ENCODE data around the gene ZMYM1.

DNA sequence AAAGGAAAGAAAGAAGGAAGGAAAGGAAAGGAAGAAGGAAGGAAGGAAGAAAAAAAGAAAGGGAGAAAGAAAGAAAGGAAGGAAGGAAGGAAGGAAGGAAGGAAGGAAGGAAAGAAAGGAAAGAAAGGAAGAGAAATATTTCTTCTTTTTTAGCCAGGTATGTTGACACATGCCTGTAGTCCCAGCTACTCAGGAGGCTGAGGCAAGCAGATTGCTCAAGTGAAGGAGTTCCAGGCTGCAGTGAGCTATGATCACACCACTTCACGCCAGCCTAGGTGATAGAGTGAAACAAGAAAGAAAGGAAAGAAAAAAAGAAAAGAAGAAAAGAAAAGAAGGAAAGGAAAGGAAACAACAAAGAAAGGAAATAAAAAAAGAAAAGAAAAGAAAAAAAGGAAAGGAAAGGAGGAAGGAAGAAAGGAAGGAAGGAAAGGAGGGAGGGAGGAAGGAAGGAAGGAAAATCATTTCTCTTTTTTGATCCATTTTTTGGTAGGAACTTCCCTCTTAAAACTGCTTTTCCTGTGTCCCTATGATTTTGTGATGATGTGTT, 5.8 kb upstream of the ZMYM1 start:
- TF ChIP-seq, protein P1, sequence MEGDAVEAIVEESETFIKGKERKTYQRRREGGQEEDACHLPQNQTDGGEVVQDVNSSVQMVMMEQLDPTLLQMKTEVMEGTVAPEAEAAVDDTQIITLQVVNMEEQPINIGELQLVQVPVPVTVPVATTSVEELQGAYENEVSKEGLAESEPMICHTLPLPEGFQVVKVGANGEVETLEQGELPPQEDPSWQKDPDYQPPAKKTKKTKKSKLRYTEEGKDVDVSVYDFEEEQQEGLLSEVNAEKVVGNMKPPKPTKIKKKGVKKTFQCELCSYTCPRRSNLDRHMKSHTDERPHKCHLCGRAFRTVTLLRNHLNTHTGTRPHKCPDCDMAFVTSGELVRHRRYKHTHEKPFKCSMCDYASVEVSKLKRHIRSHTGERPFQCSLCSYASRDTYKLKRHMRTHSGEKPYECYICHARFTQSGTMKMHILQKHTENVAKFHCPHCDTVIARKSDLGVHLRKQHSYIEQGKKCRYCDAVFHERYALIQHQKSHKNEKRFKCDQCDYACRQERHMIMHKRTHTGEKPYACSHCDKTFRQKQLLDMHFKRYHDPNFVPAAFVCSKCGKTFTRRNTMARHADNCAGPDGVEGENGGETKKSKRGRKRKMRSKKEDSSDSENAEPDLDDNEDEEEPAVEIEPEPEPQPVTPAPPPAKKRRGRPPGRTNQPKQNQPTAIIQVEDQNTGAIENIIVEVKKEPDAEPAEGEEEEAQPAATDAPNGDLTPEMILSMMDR (IDR thresholded peaks at IDR 0.05; ENCODE audit: control extremely low read depth in 1 of 3, insufficient read depth in 1 of 3, low read depth in 1 of 3, low read length in 3 of 3): no peak
- TF ChIP-seq RBBP5 (IDR thresholded peaks at IDR 0.05; ENCODE audit: borderline replicate concordance, low read depth, low read length) (no peak), TCF12 (IDR thresholded peaks at IDR 0.05; ENCODE audit: low read depth, low read length) (no peak), MAFK (IDR thresholded peaks at IDR 0.05; ENCODE audit: low read depth, low read length) (no peak), BRCA1 (IDR thresholded peaks at IDR 0.05; ENCODE audit: low read depth, low read length) (no peak), POLR2AphosphoS5 (IDR thresholded peaks at IDR 0.05; ENCODE audit: low read depth, low read length) (no peak), CBX5 (IDR thresholded peaks at IDR 0.05; ENCODE audit: low read depth, low read length) (no peak), NRF1 (IDR thresholded peaks at IDR 0.05; ENCODE audit: low read depth, low read length) (no peak), POLR2A (IDR thresholded peaks at IDR 0.05; ENCODE audit: control extremely low read depth in 1 of 2, low read depth in 2 of 2, low read length in 2 of 2) (no peak), SUZ12 (IDR thresholded peaks at IDR 0.05; ENCODE audit: low read length) (no peak), TEAD4 (IDR thresholded peaks at IDR 0.05; ENCODE audit: low read depth, low read length) (no peak), RAD21 (IDR thresholded peaks at IDR 0.05 in 1 of 2, conservative IDR thresholded peaks at IDR 0.05 in 1 of 2; ENCODE audit: low read depth in 2 of 2, low read length in 2 of 2) (no peak), CEBPB (IDR thresholded peaks at IDR 0.05; ENCODE audit: low read depth, low read length) (no peak)
